Measurements from ENCODE around the gene RNF39. TPM values are rescaled to one million over a fixed set of nuclear protein-coding genes. Genes with fewer than 3 reads are reported as not detected.

Gene RNF39
- total and polyA plus RNA-seq, 10 of the 15 experiments (the other 5 are each of a cell fraction or from before 2014, with no cell fraction given), result 0.04 to 0.11 TPM; not detected in 8

GRCh38 chr6:30067460-30068139, 8.0 kb downstream of the RNF39 start (continued):
- TF ChIP-seq EP300 (IDR thresholded peaks at IDR 0.05; ENCODE audit: borderline replicate concordance in 1 of 2, control insufficient read depth in 1 of 2, low read depth in 2 of 2, low read length in 2 of 2), result no peak
- 0 out of 2 replicates have a peak, but pooled peaks have one; percentile 21 for TF ChIP-seq MLLT1 (IDR thresholded peaks at IDR 0.05)
- TF ChIP-seq POLR2A (IDR thresholded peaks at IDR 0.05; ENCODE audit: low read depth, low read length), result no peak
- TF ChIP-seq CBX5 (IDR thresholded peaks at IDR 0.05; ENCODE audit: low read depth), result no peak
- no peak for TF ChIP-seq ZNF687 (IDR thresholded peaks at IDR 0.05)
- TF ChIP-seq E2F4 (IDR thresholded peaks at IDR 0.05; ENCODE audit: low read depth, low read length), result no peak
- 0 out of 2 replicates have a peak, but pooled peaks have one; percentile 38 for TF ChIP-seq YBX1 (IDR thresholded peaks at IDR 0.05)
- TF ChIP-seq PAX5 (IDR thresholded peaks at IDR 0.05; ENCODE audit: borderline replicate concordance, low read depth, low read length), result no peak
- no peak for TF ChIP-seq YY1 (IDR thresholded peaks at IDR 0.05; ENCODE audit: low read depth, low read length)
- peak; percentile 26 for TF ChIP-seq MEF2B (IDR thresholded peaks at IDR 0.05; ENCODE audit: partially characterized antibody, poor library complexity, severe bottlenecking)
- no peak for TF ChIP-seq ASH2L (IDR thresholded peaks at IDR 0.05; ENCODE audit: borderline replicate concordance, low read depth)
